Measurements from ENCODE around the gene ADGRD1.

Gene ADGRD1

GRCh38 chr12:131174901-131175300 lies 221.2 kb downstream of the ADGRD1 start:
- Mint-ChIP-seq H3K27me3 (ENCODE audit: low read depth, poor library complexity) (peaks cover 25% of the 10 kb centered on the region), H3K27ac (no peak overlapping the region)

GRCh38 chr12:131176266-131176665 lies 222.6 kb downstream of the ADGRD1 start:
- no peak overlapping the region for H3K27ac Mint-ChIP-seq
- peaks cover 27% of the 10 kb centered on the region for H3K9me3 Mint-ChIP-seq
- no peaks in the 10 kb centered on the region for H3K4me1 Mint-ChIP-seq
- no peak for TF ChIP-seq CTCF (IDR thresholded peaks at IDR 0.05)
- no peak for DNase-seq
- H3K4me3 Mint-ChIP-seq = no peak overlapping the region
- H3K27me3 Mint-ChIP-seq (ENCODE audit: low read depth, poor library complexity) = peaks cover 31% of the 10 kb centered on the region
- no peaks in the 10 kb centered on the region for H3K36me3 Mint-ChIP-seq (ENCODE audit: low read depth)

More at GRCh38 chr12:131174901-131175300, 221.2 kb downstream of the ADGRD1 start:
- no peak overlapping the region for H3K4me3 Mint-ChIP-seq
- H3K36me3 Mint-ChIP-seq (ENCODE audit: low read depth) = no peaks in the 10 kb centered on the region
- no peaks in the 10 kb centered on the region for H3K4me1 Mint-ChIP-seq
- no peak for DNase-seq
- TF ChIP-seq CTCF (IDR thresholded peaks at IDR 0.05) = no peak
- H3K9me3 Mint-ChIP-seq = peaks cover 27% of the 10 kb centered on the region

GRCh38 chr12:131176926-131177325 lies 223.2 kb downstream of the ADGRD1 start:
- Mint-ChIP-seq H3K4me1 (no peaks in the 10 kb centered on the region), H3K4me3 (no peak overlapping the region), H3K27ac (no peak overlapping the region), H3K9me3 (peaks cover 27% of the 10 kb centered on the region), H3K36me3 (ENCODE audit: low read depth) (no peaks in the 10 kb centered on the region), H3K27me3 (ENCODE audit: low read depth, poor library complexity) (peaks cover 32% of the 10 kb centered on the region)
- DNase-seq = no peak
- TF ChIP-seq CTCF (IDR thresholded peaks at IDR 0.05) = no peak

- no peak for DNase-seq
- H3K27me3 Mint-ChIP-seq (ENCODE audit: low read depth, poor library complexity) = peaks cover 31% of the 10 kb centered on the region
- H3K4me1 Mint-ChIP-seq = no peaks in the 10 kb centered on the region
- TF ChIP-seq CTCF (IDR thresholded peaks at IDR 0.05) = no peak
- H3K36me3 Mint-ChIP-seq (ENCODE audit: low read depth) = no peaks in the 10 kb centered on the region
- no peak overlapping the region for H3K27ac Mint-ChIP-seq
- no peak overlapping the region for H3K4me3 Mint-ChIP-seq
- peaks cover 27% of the 10 kb centered on the region for H3K9me3 Mint-ChIP-seq
Measured at GRCh38 chr12:131177599-131177998, 223.9 kb downstream of the ADGRD1 start.

DNA sequence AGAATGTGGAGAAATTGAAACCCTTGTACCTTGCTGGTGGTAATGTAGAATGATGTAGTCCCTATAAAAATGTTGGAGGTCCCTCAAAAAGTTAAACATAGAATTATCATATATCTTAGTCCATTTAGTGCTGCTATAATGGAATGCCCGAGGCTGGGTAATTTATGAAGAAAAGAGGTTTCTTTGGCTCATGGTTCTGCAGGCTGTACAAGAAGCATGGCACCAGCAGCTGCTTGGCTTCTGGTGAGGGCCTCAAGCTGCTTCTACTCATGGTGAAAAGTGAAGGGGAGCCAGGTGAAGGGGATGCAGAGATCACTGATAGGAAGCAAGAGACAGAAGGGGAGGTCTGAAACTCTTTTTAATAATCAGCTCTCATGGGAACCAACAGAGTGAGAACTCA lies 233.9 kb downstream of the ADGRD1 start:
- TF ChIP-seq CTCF (IDR thresholded peaks at IDR 0.05) = no peak
- Mint-ChIP-seq H3K27ac (peak overlapping the region; percentile 62), H3K9me3 (peaks cover 25% of the 10 kb centered on the region), H3K4me3 (no peak overlapping the region), H3K27me3 (ENCODE audit: low read depth, poor library complexity) (peaks cover 31% of the 10 kb centered on the region), H3K36me3 (ENCODE audit: low read depth) (no peaks in the 10 kb centered on the region), H3K4me1 (no peaks in the 10 kb centered on the region)
- no peak for DNase-seq

DNA sequence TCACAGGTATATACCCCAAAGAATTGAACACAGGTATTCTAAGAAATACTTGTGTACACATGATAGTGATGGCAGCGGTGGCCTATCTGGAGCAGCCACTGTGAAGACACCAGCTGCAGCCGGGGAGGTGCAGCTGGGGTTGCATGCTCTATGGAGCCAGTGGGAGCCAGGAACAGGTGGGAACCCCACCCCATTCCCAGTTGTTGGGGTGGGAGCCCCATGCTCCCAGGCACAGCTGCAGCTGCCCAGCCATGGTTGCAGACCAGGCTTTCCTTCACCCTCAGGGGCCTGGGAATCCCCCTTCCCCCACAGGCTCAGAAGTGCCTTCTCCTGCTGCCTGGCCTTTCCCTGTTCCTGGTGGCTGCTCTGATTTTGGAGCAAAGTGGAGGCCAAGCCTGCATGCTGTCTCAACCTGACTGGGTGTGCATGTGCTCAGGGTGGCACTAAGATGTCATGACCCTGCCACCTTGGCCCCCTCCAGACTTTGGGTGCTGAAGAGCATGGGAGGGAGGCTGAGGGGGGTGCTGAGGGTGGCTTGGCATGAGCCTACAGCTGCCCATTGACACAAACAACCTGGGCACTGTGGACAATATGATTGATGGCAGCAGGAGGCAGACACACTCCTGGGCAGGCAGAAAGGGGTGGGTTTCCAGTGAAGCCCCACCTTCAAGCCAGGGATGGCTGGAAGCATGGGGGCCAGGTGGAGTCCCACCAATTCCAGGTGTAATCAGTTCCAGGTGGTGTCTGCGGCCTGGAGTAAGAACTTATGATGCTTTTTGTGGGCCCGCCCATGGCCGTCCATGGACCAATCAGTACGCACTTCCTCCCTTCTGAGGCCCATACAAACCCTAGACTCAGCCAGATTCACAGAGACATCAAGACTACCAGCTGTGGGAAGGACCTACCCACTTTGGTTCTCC lies 234.7 kb downstream of the ADGRD1 start:
- no peaks in the 10 kb centered on the region for H3K36me3 Mint-ChIP-seq (ENCODE audit: low read depth)
- TF ChIP-seq CTCF (IDR thresholded peaks at IDR 0.05) = no peak
- peaks cover 39% of the 10 kb centered on the region for H3K27me3 Mint-ChIP-seq (ENCODE audit: low read depth, poor library complexity)
- no peak overlapping the region for H3K4me3 Mint-ChIP-seq
- no peak overlapping the region for H3K27ac Mint-ChIP-seq
- no peaks in the 10 kb centered on the region for H3K4me1 Mint-ChIP-seq
- no peak for DNase-seq
- peaks cover 24% of the 10 kb centered on the region for H3K9me3 Mint-ChIP-seq

All from nephron progenitor cell (in vitro differentiated cells).